Measurements from ENCODE around the gene CDC25B.

The CDC25B gene

GRCh38 chr20:3795511-3796468, at the start of gene CDC25B:
Gene CDC25B (plus strand): TSS chr20:3796310. CDS start chr20:3796532, 222 bp downstream.
- DNase-seq, result peak; percentile 91 to 99

- DNase-seq, result no peak
Observed at GRCh38 chr20:3747471-3747870, 48.6 kb upstream of the CDC25B start.

GRCh38 chr20:3748073-3748472, 48.0 kb upstream of the CDC25B start:
- DNase-seq, result no peak

GRCh38 chr20:3749087-3749688, 46.9 kb upstream of the CDC25B start:
- DNase-seq, result peak in 1 of 2 experiments; percentile 40

GRCh38 chr20:3749689-3750531, 46.2 kb upstream of the CDC25B start:
- DNase-seq, result peak; percentile 51 to 93

GRCh38 chr20:3751305-3751674, 44.8 kb upstream of the CDC25B start:
- DNase-seq, result peak in 1 of 2 experiments; percentile 56

GRCh38 chr20:3751675-3752385, 44.3 kb upstream of the CDC25B start:
- peak; percentile 76 to 94 for DNase-seq

- DNase-seq, result peak in 1 of 2 experiments; percentile 51
Observed at GRCh38 chr20:3752386-3752759, 43.7 kb upstream of the CDC25B start.

- DNase-seq, result peak; percentile 60 to 87
Observed at GRCh38 chr20:3753098-3753497, 43.0 kb upstream of the CDC25B start.

GRCh38 chr20:3753501-3754275, 42.4 kb upstream of the CDC25B start:
- DNase-seq, result no peak

GRCh38 chr20:3754276-3754630, 41.9 kb upstream of the CDC25B start:
- DNase-seq, result no peak

GRCh38 chr20:3755269-3755668, 40.8 kb upstream of the CDC25B start:
- no peak for DNase-seq

GRCh38 chr20:3755814-3756480, 40.2 kb upstream of the CDC25B start:
- no peak for DNase-seq

- no peak for DNase-seq
Observed at GRCh38 chr20:3757268-3757667, 38.8 kb upstream of the CDC25B start.

- DNase-seq, result no peak
Observed at GRCh38 chr20:3758566-3758965, 37.5 kb upstream of the CDC25B start.

- DNase-seq, result no peak
Observed at GRCh38 chr20:3759316-3759823, 36.7 kb upstream of the CDC25B start.

GRCh38 chr20:3759884-3760283, 36.2 kb upstream of the CDC25B start:
- DNase-seq, result no peak

- DNase-seq, result no peak
Observed at GRCh38 chr20:3760655-3761348, 35.3 kb upstream of the CDC25B start.

- DNase-seq, result no peak
Observed at GRCh38 chr20:3763671-3764601, 32.2 kb upstream of the CDC25B start.

Data from NCI-H526 (cell line).